RPMI7951 (cell line): ENCODE measurements around the gene ACOT11. TPM values are rescaled to one million over a fixed set of nuclear protein-coding genes. Genes with fewer than 3 reads are reported as not detected.
"Not testable (repeated sequence)": the region's sequence is repeated elsewhere in the genome, so short reads cannot be mapped to it uniquely, and the experiment has no call there.

Source experiments
- DNase-seq: peaks from one replicate; pipeline ENCODE4 v3.0.0-alpha.2; 2012; ENCODE audit warnings: low read depth
- total RNA-seq: library from RNA; depleted of rRNA; stranded (reverse); fragments of >200 nt; shearing (Covaris generic); gene quantifications from 2 replicates; pipeline ENCODE4 v1.2.3, GENCODE V29; 2014; rRNA removed

The ACOT11 gene
- total RNA-seq, result 0.39 and 0.60 TPM in 2 replicates

- no peak for DNase-seq
Measured at GRCh38 chr1:54547601-54548388, at the start of gene ACOT11. ACOT11 (plus strand) TSS chr1:54548228; CDS start chr1:54548310, 82 bp downstream.

GRCh38 chr1:54498383-54499096 is 49.5 kb upstream of the ACOT11 start:
- no peak for DNase-seq

GRCh38 chr1:54499097-54499359 is 49.0 kb upstream of the ACOT11 start:
- no peak for DNase-seq

GRCh38 chr1:54499360-54500106 is 48.5 kb upstream of the ACOT11 start:
- DNase-seq, result no peak

GRCh38 chr1:54500107-54500431 is 48.0 kb upstream of the ACOT11 start:
- no peak for DNase-seq

- no peak for DNase-seq
Measured at GRCh38 chr1:54501849-54502248, 46.2 kb upstream of the ACOT11 start.

GRCh38 chr1:54502342-54502741 is 45.7 kb upstream of the ACOT11 start:
- DNase-seq, result no peak

- no peak for DNase-seq
Measured at GRCh38 chr1:54506594-54506993, 41.4 kb upstream of the ACOT11 start.

GRCh38 chr1:54507033-54507870 is 40.8 kb upstream of the ACOT11 start:
- no peak for DNase-seq

GRCh38 chr1:54510715-54511270 is 37.2 kb upstream of the ACOT11 start:
- DNase-seq, result no peak

- DNase-seq, result peak; percentile 41
Measured at GRCh38 chr1:54513921-54514580, 34.0 kb upstream of the ACOT11 start.

GRCh38 chr1:54516249-54516920 is 31.6 kb upstream of the ACOT11 start:
- DNase-seq, result no peak

GRCh38 chr1:54517496-54517895 is 30.5 kb upstream of the ACOT11 start:
- no peak for DNase-seq

GRCh38 chr1:54518489-54518888 is 29.5 kb upstream of the ACOT11 start:
- no peak for DNase-seq

- no peak for DNase-seq
Measured at GRCh38 chr1:54519709-54520108, 28.3 kb upstream of the ACOT11 start.

- no peak for DNase-seq
Measured at GRCh38 chr1:54520631-54521321, 27.3 kb upstream of the ACOT11 start.

- not testable (repeated sequence) for DNase-seq
Measured at GRCh38 chr1:54526565-54526964, 21.5 kb upstream of the ACOT11 start.

GRCh38 chr1:54528613-54529012 is 19.4 kb upstream of the ACOT11 start:
- DNase-seq, result no peak

- DNase-seq, result no peak
Measured at GRCh38 chr1:54532033-54532432, 16.0 kb upstream of the ACOT11 start.

- DNase-seq, result not testable (repeated sequence)
Measured at GRCh38 chr1:54536656-54537055, 11.4 kb upstream of the ACOT11 start.
